Sigmoid colon (tissue), 7 donors: ENCODE data around the gene NRP1. TPM values are rescaled to one million over a fixed set of nuclear protein-coding genes. Genes with fewer than 3 reads are reported as not detected.

ENCODE experiments used
- DNase-seq: peaks from one replicate; pipeline ENCODE4 v3.0.0-alpha.2; 2019
- H3K27ac ChIP-seq, 4 donors: fragments of 200-600 bp; sonication (generic); one replicate each; pipeline ENCODE4 v1.5.1; 2016 to 2019; ENCODE audit warnings: mild to moderate bottlenecking in 1 of 4
- H3K27me3 ChIP-seq, 3 donors: fragments of 200-600 bp; sonication (generic); one replicate each; pipeline ENCODE4 v1.5.1; 2019; ENCODE audit warnings: mild to moderate bottlenecking in 1 of 3
- H3K36me3 ChIP-seq, 4 donors: fragments of 200-600 bp; sonication (generic); one replicate each; pipeline ENCODE4 v1.5.1; 2016 to 2019
- H3K4me1 ChIP-seq, 4 donors: fragments of 200-600 bp; sonication (generic); one replicate each; pipeline ENCODE4 v1.5.1; 2017 to 2019
- H3K4me3 ChIP-seq, 4 donors: fragments of 200-600 bp; sonication (generic); one replicate each; pipeline ENCODE4 v1.5.1; 2017 to 2019; ENCODE audit warnings: mild to moderate bottlenecking in 2 of 4, moderate library complexity in 1 of 4
- H3K9me3 ChIP-seq, 4 donors: fragments of 200-600 bp in 3 of 4; sonication (generic) in 3 of 4; one replicate each; pipeline versions ENCODE4 v1.5.1 to v1.6.1; 2013 to 2019
- CTCF ChIP-seq, 4 experiments: fragments of 450-650 bp in 3 of 4; fragments of 200-600 bp in 1 of 4; IDR thresholded peaks; one replicate each; pipeline ENCODE4 v1.5.1; 2016 to 2019; ENCODE audit warnings: antibody characterized with exemption in 4 of 4, mild to moderate bottlenecking in 3 of 4, moderate library complexity in 2 of 4
- EP300 ChIP-seq, 4 donors: sonication (generic); formaldehyde crosslinking; IDR thresholded peaks; one replicate each; pipeline ENCODE4 v1.6.1; 2017; ENCODE audit warnings: antibody characterized with exemption in 4 of 4
- POLR2A ChIP-seq, 2 donors: fragments of 450-650 bp; IDR thresholded peaks; one replicate each; pipeline ENCODE4 v1.6.1; 2016; ENCODE audit warnings: antibody characterized with exemption in 2 of 2, mild to moderate bottlenecking in 2 of 2, moderate library complexity in 2 of 2
- POLR2AphosphoS5 ChIP-seq, 4 donors: sonication (generic); formaldehyde crosslinking; IDR thresholded peaks; one replicate each; pipeline ENCODE4 v1.6.1; 2017; ENCODE audit warnings: antibody characterized with exemption in 4 of 4
- WGBS, 2 donors: extraction: QIAGEN DNeasy Blood & Tissue Kit; methylation state at CpG; one replicate each; pipeline ENCODE4 v1.1.7; 2013; 5-methylcytosine and 5-hydroxymethylcytosine counted together
- intact Hi-C: fragments of 100-400 bp; cut with DNase I; formaldehyde crosslinking; loops from one replicate; pipeline ENCODE4 v1.15.1; 2023
- polyA plus RNA-seq, 3 donors: library from polyadenylated mRNA; stranded (reverse); fragments of 200-250 nt; gene quantifications; one replicate each; pipeline ENCODE4 v1.2.3, GENCODE V29; 2013
- total RNA-seq, 4 donors: library from RNA; depleted of rRNA; stranded (reverse); fragments of >200 nt; gene quantifications; one replicate each; pipeline ENCODE4 v1.1.0, GENCODE V29; 2016
- donor health status: healthy with polysubstance abuse.
- donor health status: Bipolar disorder and iron deficiency.
- donor health status: healthy.

The NRP1 gene
- total and polyA plus RNA-seq, 7 donors = 3.6 to 52.4 (median 44.1) TPM

- DNase-seq = no peak
- Histone ChIP-seq H3K36me3 (peaks cover 0 to 25% (median 0%) of the 10 kb centered on the region in 4 donors), H3K4me1 (peaks cover 0 to 22% (median 18%) of the 10 kb centered on the region in 4 donors), H3K4me3 (no peak overlapping the region), H3K9me3 (no peaks in the 10 kb centered on the region), H3K27ac (no peak overlapping the region), H3K27me3 (no peaks in the 10 kb centered on the region)
- 65 to 79% methylated on average over 2 of the region's 2 CpGs for WGBS, 2 donors
- intact Hi-C loops = no loop called here
- TF ChIP-seq POLR2AphosphoS5 (IDR thresholded peaks at IDR 0.05) (no peak), CTCF (IDR thresholded peaks at IDR 0.05) (no peak), EP300 (IDR thresholded peaks at IDR 0.05) (no peak), POLR2A (IDR thresholded peaks at IDR 0.05) (no peak)
Observed at GRCh38 chr10:33198610-33199009, 135.9 kb downstream of the NRP1 start.

DNA sequence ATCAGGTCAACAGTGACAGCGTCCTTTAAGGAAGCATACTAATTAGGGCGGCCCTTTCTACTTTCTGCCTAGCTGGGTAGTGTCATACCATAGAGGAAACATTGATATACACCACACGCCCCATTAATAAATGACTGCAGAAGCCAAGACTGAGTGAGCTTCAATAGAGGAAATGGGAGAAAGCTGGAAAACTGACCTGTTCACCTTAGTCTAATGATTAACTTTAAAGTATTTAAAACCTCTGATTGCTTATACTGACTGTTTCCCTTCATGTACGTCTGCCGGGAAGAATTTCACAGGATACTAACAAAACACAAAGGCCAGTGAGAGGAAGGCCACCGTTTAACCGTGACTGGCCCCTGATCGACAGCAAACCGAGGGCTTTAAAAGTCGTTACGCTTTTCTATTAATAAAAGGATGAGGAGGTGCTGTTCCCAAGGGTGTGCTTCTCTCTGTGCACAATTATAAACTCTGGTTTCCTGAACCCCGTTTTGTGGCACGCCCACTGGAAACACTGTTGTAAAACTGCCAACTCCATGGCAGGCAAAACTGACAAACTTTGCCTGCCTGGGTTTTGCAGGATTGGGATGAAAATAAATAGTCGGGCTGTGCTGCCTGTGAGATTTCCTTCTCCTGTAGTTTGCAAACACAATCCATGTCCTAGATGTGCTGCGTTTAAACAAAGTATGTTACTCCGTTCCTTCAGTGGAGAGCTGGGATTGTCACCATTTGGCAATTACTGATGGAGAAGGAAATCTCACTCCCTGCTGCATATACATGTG lies 137.6 kb downstream of the NRP1 start:
- WGBS, 2 donors = 7 to 37% methylated on average over 16 of the region's 16 CpGs
- peaks cover 0 to 15% (median 0%) of the 10 kb centered on the region in 4 donors for H3K36me3 ChIP-seq
- TF ChIP-seq POLR2AphosphoS5 (IDR thresholded peaks at IDR 0.05) (no peak), EP300 (IDR thresholded peaks at IDR 0.05) (no peak), CTCF (IDR thresholded peaks at IDR 0.05) (no peak), POLR2A (IDR thresholded peaks at IDR 0.05) (no peak)
- H3K9me3 ChIP-seq = no peaks in the 10 kb centered on the region
- DNase-seq = no peak
- H3K4me3 ChIP-seq = peak overlapping the region; percentile 5 to 31 (median 18)
- H3K27ac ChIP-seq = peak overlapping the region; percentile 35 to 44 (median 40)
- peaks cover 0 to 29% (median 20%) of the 10 kb centered on the region in 4 donors for H3K4me1 ChIP-seq
- intact Hi-C loops = no loop called here
- H3K27me3 ChIP-seq = no peaks in the 10 kb centered on the region

DNA sequence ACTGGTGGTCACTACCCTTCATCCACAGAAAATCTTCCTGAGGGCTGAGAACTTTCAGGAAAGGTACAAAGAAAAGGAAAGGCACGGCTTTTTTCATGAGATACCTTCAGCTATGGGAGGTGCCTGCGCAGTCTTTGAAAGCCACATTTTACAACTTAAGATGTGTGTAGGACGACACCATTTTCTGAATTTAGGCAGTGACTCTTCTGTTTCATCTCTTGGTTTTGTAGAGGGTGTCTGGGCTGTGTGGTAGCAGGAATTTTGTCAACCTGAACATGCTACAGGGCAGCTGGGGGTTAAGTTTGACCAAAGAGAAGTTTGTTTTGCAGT lies 138.1 kb downstream of the NRP1 start:
- WGBS, 2 donors = 58 to 96% methylated on average over 3 of the region's 3 CpGs
- Histone ChIP-seq H3K4me3 (no peak overlapping the region), H3K9me3 (no peaks in the 10 kb centered on the region), H3K36me3 (peaks cover 0 to 11% (median 0%) of the 10 kb centered on the region in 4 donors), H3K27me3 (no peaks in the 10 kb centered on the region), H3K4me1 (peaks cover 0 to 24% (median 20%) of the 10 kb centered on the region in 4 donors), H3K27ac (peak overlapping the region; percentile 35 to 44 (median 40))
- no peak for DNase-seq
- no peak for TF ChIP-seq POLR2A (IDR thresholded peaks at IDR 0.05)
- no peak for TF ChIP-seq POLR2AphosphoS5 (IDR thresholded peaks at IDR 0.05)
- TF ChIP-seq EP300 (IDR thresholded peaks at IDR 0.05) = no peak
- no peak for TF ChIP-seq CTCF (IDR thresholded peaks at IDR 0.05)
- intact Hi-C loops = no loop called here

DNA sequence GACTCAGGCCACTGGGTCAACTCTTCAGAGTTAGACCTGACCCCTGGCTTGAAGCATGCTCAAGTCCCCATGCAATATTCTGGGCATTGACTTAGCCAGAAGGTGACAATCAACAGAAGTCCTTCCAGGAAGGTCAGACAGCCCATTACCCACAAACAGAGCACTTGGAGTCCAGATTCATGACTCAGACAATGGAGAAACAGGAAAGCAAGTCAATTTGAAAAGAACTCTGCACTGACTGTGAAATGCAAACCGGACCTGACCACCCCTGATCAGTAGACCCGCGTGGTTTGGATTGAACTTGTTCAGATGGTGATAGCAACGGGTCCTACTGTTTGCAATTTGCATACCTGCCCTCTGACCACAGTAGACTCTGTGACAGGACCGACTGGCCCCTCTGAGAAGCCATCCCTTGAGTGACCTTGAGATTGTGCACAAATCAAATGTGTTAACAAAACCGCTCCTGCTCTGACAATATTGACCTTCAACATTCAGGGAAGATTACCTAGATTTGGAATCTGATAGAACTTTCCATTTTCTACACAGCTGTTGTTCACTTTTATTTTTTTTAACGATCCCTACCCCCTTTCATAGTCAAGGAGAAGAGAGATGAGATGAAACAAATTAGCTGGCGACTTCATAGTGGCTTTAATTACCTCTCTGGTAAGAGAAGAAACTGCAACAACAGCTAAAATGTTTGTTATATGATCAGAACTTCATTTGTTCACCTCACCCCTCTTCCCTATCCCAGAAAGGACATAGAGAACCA lies 138.7 kb downstream of the NRP1 start:
- peaks cover 0 to 24% (median 20%) of the 10 kb centered on the region in 4 donors for H3K4me1 ChIP-seq
- no peaks in the 10 kb centered on the region for H3K9me3 ChIP-seq
- no peak overlapping the region for H3K4me3 ChIP-seq
- no peak for TF ChIP-seq EP300 (IDR thresholded peaks at IDR 0.05)
- TF ChIP-seq POLR2A (IDR thresholded peaks at IDR 0.05) = no peak
- TF ChIP-seq POLR2AphosphoS5 (IDR thresholded peaks at IDR 0.05) = no peak
- no peak for TF ChIP-seq CTCF (IDR thresholded peaks at IDR 0.05)
- 87 to 89% methylated on average over 8 of the region's 8 CpGs for WGBS, 2 donors
- peaks cover 0 to 11% (median 0%) of the 10 kb centered on the region in 4 donors for H3K36me3 ChIP-seq
- peak overlapping the region in 3 of 4 donors; percentile 35 to 50 (median 44) for H3K27ac ChIP-seq
- no peaks in the 10 kb centered on the region for H3K27me3 ChIP-seq
- intact Hi-C loops = no loop called here
- DNase-seq = no peak
